ENCODE data around the gene NRSN2. TPM values are rescaled to one million over a fixed set of nuclear protein-coding genes. Genes with fewer than 3 reads are reported as not detected.

The NRSN2 gene
- total RNA-seq, 1 donor from 2014 or later, result 21.6 TPM

DNA sequence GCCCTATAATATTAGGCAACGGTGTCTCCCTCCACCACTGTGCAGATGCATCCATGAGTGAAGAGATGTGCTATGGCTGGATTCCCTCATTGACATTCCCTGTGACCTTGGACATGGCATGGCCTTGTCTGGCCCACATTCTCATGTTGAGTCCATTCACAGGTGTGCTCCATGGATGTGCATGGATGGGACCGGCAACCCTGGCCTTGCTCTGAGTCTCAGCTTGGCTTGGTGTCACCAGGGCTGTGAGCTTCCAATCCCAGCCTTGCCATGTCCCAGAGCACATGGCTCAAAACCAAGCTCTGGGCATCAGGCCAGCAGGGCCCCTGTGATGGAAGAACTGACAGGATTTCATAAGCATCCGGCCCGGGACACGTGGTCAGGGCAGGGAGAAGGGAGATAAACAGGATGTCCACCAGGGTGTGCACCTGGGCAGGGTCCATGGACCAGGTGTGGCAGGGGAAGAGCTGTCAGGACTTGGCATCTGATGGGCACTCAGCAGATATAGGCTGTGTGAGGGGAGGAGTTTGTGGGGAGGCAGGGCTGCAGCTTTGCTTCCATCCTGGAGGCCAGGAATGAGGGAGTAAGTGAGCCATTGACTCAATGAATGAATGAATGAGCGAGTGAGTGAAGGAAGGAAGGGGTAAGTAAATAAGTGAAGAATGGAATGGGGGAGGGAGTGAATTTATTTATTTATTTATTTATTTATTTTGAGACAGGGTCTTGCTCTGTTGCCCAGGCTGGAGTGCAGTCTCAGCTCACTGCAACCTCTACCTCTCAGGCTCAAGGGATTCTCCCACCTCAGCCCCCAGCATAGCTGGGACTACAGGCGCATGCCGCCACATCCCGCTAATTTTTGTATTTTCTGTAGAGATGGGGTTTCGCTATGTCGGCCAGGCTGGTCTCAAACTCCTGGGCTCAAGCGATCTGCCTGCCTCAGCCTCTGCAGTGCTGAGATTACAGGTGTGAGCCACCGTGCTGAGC lies 15.7 kb downstream of the NRSN2 start:
- TF ChIP-seq, protein P1, sequence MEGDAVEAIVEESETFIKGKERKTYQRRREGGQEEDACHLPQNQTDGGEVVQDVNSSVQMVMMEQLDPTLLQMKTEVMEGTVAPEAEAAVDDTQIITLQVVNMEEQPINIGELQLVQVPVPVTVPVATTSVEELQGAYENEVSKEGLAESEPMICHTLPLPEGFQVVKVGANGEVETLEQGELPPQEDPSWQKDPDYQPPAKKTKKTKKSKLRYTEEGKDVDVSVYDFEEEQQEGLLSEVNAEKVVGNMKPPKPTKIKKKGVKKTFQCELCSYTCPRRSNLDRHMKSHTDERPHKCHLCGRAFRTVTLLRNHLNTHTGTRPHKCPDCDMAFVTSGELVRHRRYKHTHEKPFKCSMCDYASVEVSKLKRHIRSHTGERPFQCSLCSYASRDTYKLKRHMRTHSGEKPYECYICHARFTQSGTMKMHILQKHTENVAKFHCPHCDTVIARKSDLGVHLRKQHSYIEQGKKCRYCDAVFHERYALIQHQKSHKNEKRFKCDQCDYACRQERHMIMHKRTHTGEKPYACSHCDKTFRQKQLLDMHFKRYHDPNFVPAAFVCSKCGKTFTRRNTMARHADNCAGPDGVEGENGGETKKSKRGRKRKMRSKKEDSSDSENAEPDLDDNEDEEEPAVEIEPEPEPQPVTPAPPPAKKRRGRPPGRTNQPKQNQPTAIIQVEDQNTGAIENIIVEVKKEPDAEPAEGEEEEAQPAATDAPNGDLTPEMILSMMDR (IDR thresholded peaks at IDR 0.05), result no peak
- TF ChIP-seq POLR2A (IDR thresholded peaks at IDR 0.05), result no peak
- peak; percentile 59 to 60 for TF ChIP-seq POLR2AphosphoS5 (IDR thresholded peaks at IDR 0.05; ENCODE audit: insufficient read depth in 1 of 2, low read depth in 1 of 2)
- intact Hi-C loops (cut with DNase I), result loop anchor here (10.0 kb wide), 2 partner anchors 112 to 282 kb away; no protein-coding TSS in a partner anchor
- Histone ChIP-seq H3K27ac (no peak overlapping the region), H3K27me3 (no peaks in the 10 kb centered on the region), H3K4me3 (no peak overlapping the region), H3K36me3 (no peaks in the 10 kb centered on the region), H3K9me3 (no peaks in the 10 kb centered on the region), H3K4me1 (peaks cover 16% of the 10 kb centered on the region)
- no peak for DNase-seq (ENCODE audit: extremely low spot score in 2 of 2)

DNA sequence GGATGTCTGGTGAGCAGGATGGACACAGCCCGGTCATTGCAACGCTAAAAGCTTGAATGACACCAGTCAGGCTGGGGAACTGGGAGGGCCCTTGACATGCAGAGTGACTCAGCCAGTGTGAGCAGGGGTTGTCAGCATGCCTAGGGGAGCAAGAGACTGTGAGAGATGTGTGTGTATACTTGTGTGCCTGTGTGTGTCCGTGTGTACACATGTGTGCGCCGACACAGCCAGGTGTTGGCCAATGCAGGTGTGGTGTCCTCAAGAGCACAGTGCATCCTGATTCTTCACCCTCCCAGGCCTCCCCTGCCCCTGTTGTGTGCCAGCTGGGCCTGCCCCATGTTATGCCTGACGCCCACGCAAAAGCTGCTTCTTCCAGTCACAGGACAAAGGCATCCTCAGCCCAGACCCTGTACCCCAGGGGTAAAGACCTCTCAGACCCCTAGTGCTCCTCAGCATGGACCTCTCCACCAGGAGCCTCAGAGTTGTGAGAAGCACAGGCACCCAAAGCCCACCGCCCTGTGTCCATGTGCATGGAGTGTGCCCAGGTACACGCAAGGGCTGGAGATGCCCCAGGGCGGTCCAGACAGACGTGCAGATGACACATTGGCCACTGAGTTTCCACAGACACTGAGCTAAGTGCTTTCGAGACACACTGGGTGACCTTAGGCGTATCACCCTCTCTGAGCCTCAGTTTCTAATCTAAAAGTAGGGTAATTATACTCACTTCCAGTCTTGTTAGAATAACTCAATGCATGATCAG lies 16.6 kb downstream of the NRSN2 start:
- Histone ChIP-seq H3K27ac (no peak overlapping the region), H3K4me1 (peaks cover 16% of the 10 kb centered on the region), H3K27me3 (no peaks in the 10 kb centered on the region), H3K36me3 (no peaks in the 10 kb centered on the region), H3K4me3 (no peak overlapping the region), H3K9me3 (no peaks in the 10 kb centered on the region)
- no peak for TF ChIP-seq POLR2AphosphoS5 (IDR thresholded peaks at IDR 0.05; ENCODE audit: insufficient read depth in 1 of 2, low read depth in 1 of 2)
- TF ChIP-seq, protein P1 (IDR thresholded peaks at IDR 0.05), result no peak
- TF ChIP-seq POLR2A (IDR thresholded peaks at IDR 0.05), result no peak
- DNase-seq (ENCODE audit: extremely low spot score in 2 of 2), result no peak
- intact Hi-C loops (cut with DNase I), result loop anchor here (10.0 kb wide), 2 partner anchors 111 to 281 kb away; no protein-coding TSS in a partner anchor

DNA sequence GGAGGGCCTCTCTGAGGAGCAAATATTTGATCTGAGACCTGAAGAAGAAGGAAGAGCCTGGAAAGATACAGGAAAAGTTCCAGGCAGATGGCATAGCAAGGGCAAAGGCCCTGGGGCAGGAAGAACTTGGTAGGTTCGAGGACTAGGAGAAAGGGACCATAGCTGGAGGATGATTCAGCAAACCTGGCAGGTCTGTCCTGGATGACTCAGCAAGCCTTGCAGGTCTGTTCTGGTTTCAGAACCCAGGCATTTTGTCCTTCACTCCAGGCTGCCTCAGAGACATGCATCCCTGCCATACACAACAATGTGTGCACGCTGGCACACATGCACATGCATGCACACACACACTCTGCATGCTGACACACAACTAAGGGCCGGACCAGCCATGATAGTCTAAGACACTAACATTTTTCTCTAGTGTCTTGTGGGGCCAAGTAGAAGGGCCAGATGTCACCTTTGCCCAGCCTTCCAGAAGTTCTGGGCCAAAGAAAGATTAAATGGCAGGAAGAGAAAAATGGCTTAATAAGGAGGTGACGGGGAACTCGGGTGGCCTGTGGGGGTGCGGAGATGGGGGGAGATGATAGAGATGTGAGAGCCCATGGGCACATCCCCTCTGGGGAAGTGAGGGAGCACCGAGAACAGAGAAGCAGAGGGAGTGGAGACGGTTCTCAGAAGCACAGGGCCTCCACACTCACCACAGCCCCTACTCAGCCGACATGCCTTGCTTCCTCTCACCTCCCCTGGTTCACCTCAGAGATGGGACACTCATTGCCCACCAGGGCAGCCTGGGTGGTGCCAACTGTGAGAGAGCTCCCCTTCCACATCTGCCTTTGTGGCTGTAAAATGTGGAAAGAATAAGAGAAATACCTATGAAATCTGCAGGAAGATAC lies 18.2 kb downstream of the NRSN2 start:
- Histone ChIP-seq H3K27me3 (no peaks in the 10 kb centered on the region), H3K27ac (no peak overlapping the region), H3K4me1 (peaks cover 16% of the 10 kb centered on the region), H3K36me3 (no peaks in the 10 kb centered on the region), H3K9me3 (no peaks in the 10 kb centered on the region), H3K4me3 (no peak overlapping the region)
- TF ChIP-seq, protein P1 (IDR thresholded peaks at IDR 0.05), result no peak
- TF ChIP-seq POLR2AphosphoS5 (IDR thresholded peaks at IDR 0.05; ENCODE audit: insufficient read depth in 1 of 2, low read depth in 1 of 2), result no peak
- no peak for TF ChIP-seq POLR2A (IDR thresholded peaks at IDR 0.05)
- no peak for DNase-seq (ENCODE audit: extremely low spot score in 2 of 2)
- intact Hi-C loops (cut with DNase I), result loop anchor here (10.0 kb wide), 2 partner anchors 110 to 280 kb away; no protein-coding TSS in a partner anchor

DNA sequence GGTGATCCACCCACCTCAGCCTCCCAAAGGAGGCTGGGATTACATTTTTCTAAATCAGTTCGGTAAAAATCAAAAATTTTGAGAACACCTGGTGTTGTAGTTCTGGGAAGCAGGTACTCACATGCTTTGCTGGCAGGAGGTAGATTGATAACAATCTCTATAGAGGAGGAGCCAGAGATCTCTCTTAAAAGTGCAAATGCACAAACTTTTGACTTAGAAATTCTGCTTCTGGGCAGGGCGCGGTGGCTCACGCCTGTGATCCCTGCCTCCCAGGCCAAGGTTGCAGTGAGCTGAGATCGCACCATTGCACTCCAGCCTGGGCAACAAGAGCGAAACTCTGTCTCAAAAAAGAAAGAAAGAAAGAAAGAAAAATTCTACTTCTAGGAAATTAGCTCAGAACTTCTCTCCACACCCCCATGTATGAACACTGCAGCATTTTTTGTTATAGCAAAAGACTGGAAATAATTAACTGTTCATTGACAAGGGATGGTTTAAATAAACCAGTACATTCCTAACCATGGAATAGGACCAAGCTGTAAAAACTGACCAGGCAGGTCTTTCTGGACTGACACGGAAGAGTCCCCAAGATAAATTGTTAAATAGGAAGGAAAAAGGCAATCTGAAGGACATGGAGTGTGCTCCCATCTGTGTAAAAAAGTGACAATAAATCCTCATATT lies 19.3 kb downstream of the NRSN2 start:
- Histone ChIP-seq H3K4me1 (peaks cover 16% of the 10 kb centered on the region), H3K27me3 (no peaks in the 10 kb centered on the region), H3K27ac (no peak overlapping the region), H3K9me3 (no peaks in the 10 kb centered on the region), H3K36me3 (no peaks in the 10 kb centered on the region), H3K4me3 (no peak overlapping the region)
- intact Hi-C loops (cut with DNase I), result loop anchor here (10.0 kb wide), 2 partner anchors 109 to 279 kb away; no protein-coding TSS in a partner anchor
- no peak for DNase-seq (ENCODE audit: extremely low spot score in 2 of 2)
- TF ChIP-seq POLR2AphosphoS5 (IDR thresholded peaks at IDR 0.05; ENCODE audit: insufficient read depth in 1 of 2, low read depth in 1 of 2), result peak in 1 of 2 donors; percentile 10
- TF ChIP-seq, protein P1 (IDR thresholded peaks at IDR 0.05), result no peak
